ENCODE measurements around the gene CD9. TPM values are rescaled to one million over a fixed set of nuclear protein-coding genes. Genes with fewer than 3 reads are reported as not detected.
A peak's percentile ranks its signal among the peaks of the same experiment; 100 is the strongest.

Gene CD9
- total and polyA plus RNA-seq, 4 donors, result 240 to 425 (median 379) TPM

GRCh38 chr12:6161124-6161882 lies 38.9 kb upstream of the CD9 start:
- TF ChIP-seq CTCF (IDR thresholded peaks at IDR 0.05; ENCODE audit: control extremely low read depth, extremely low read depth), result no peak
- no peaks in the 10 kb centered on the region for H3K9me3 ChIP-seq (ENCODE audit: control insufficient read depth in 4 of 4, insufficient read depth in 3 of 4, low read length in 3 of 4)
- 44 to 52% methylated on average over 16 of the region's 16 CpGs for WGBS, 2 donors
- H3K36me3 ChIP-seq (ENCODE audit: control insufficient read depth in 4 of 4, insufficient read depth in 4 of 4, low read length in 4 of 4), result no peaks in the 10 kb centered on the region
- H3K4me1 ChIP-seq (ENCODE audit: control insufficient read depth in 5 of 5, insufficient read depth in 5 of 5, low read length in 5 of 5), result peaks cover 0 to 22% (median 7%) of the 10 kb centered on the region in 5 donors
- DNase-seq, result peak; percentile 71 to 80 (median 72)
- no peak overlapping the region for H3K9ac ChIP-seq (ENCODE audit: insufficient read depth in 1 of 2, low read length in 2 of 2)
- no peaks in the 10 kb centered on the region for H3K27me3 ChIP-seq (ENCODE audit: control insufficient read depth in 3 of 3, insufficient read depth in 3 of 3, low read length in 2 of 3)
- ATAC-seq (ENCODE audit: insufficient read depth, low FRiP score), result no peak
- peak overlapping the region; percentile 2 to 45 for H3K27ac ChIP-seq (ENCODE audit: low read depth in 1 of 2, low read length in 1 of 2)
- no peak overlapping the region for H3K4me3 ChIP-seq

GRCh38 chr12:6163416-6164060 lies 36.7 kb upstream of the CD9 start:
- no peaks in the 10 kb centered on the region for H3K9me3 ChIP-seq (ENCODE audit: control insufficient read depth in 4 of 4, insufficient read depth in 3 of 4, low read length in 3 of 4)
- no peaks in the 10 kb centered on the region for H3K36me3 ChIP-seq (ENCODE audit: control insufficient read depth in 4 of 4, insufficient read depth in 4 of 4, low read length in 4 of 4)
- no peaks in the 10 kb centered on the region for H3K27me3 ChIP-seq (ENCODE audit: control insufficient read depth in 3 of 3, insufficient read depth in 3 of 3, low read length in 2 of 3)
- TF ChIP-seq CTCF (IDR thresholded peaks at IDR 0.05; ENCODE audit: control extremely low read depth, extremely low read depth), result no peak
- H3K27ac ChIP-seq (ENCODE audit: low read depth in 1 of 2, low read length in 1 of 2), result no peak overlapping the region
- H3K9ac ChIP-seq (ENCODE audit: insufficient read depth in 1 of 2, low read length in 2 of 2), result no peak overlapping the region
- 91% methylated on average over 8 of the region's 8 CpGs for WGBS, 2 donors
- ATAC-seq (ENCODE audit: insufficient read depth, low FRiP score), result no peak
- H3K4me3 ChIP-seq, result no peak overlapping the region
- peaks cover 0 to 14% (median 8%) of the 10 kb centered on the region in 5 donors for H3K4me1 ChIP-seq (ENCODE audit: control insufficient read depth in 5 of 5, insufficient read depth in 5 of 5, low read length in 5 of 5)
- no peak for DNase-seq

- Histone ChIP-seq H3K27me3 (ENCODE audit: control insufficient read depth in 3 of 3, insufficient read depth in 3 of 3, low read length in 2 of 3) (no peaks in the 10 kb centered on the region), H3K9me3 (ENCODE audit: control insufficient read depth in 4 of 4, insufficient read depth in 3 of 4, low read length in 3 of 4) (no peaks in the 10 kb centered on the region), H3K9ac (ENCODE audit: insufficient read depth in 1 of 2, low read length in 2 of 2) (no peak overlapping the region), H3K4me3 (no peak overlapping the region), H3K4me1 (ENCODE audit: control insufficient read depth in 5 of 5, insufficient read depth in 5 of 5, low read length in 5 of 5) (peaks cover 0 to 9% (median 8%) of the 10 kb centered on the region in 5 donors), H3K36me3 (ENCODE audit: control insufficient read depth in 4 of 4, insufficient read depth in 4 of 4, low read length in 4 of 4) (no peaks in the 10 kb centered on the region), H3K27ac (ENCODE audit: low read depth in 1 of 2, low read length in 1 of 2) (no peak overlapping the region)
- 80 to 89% methylated on average over 2 of the region's 2 CpGs for WGBS, 2 donors
- TF ChIP-seq CTCF (IDR thresholded peaks at IDR 0.05; ENCODE audit: control extremely low read depth, extremely low read depth), result no peak
- DNase-seq (no peak), ATAC-seq (ENCODE audit: insufficient read depth, low FRiP score) (no peak)
Measured at GRCh38 chr12:6165395-6165794, 34.8 kb upstream of the CD9 start.

All from lung (tissue), 12 donors.